IMR-90 (cell line): ENCODE measurements around the gene AXIN2. TPM values are rescaled to one million over a fixed set of nuclear protein-coding genes. Genes with fewer than 3 reads are reported as not detected.

ENCODE experiments used
- ATAC-seq: fragments of 200-7000 bp; cut with Tn5 transposase; 2 replicates; pipeline ENCODE4 v1.9.1; 2020; ENCODE audit warnings: low read depth, mild to moderate bottlenecking, moderate library complexity
- BruUV-seq: library from RNA; stranded (reverse); fragments of 400-500 nt; replicated peaks from 2 replicates; lab custom pipeline; 2021; lab: Mats Ljungman, UMichigan
- CTCF ChIA-PET: fragments of 300-600 bp; formaldehyde crosslinking; extraction: SDS; loops from one replicate; lab custom pipeline; 2021; ENCODE audit warnings: antibody characterized with exemption; lab: Yijun Ruan, JAX
- POLR2A ChIA-PET: fragments of 300-600 bp; sonication (Branson Sonifier 250); formaldehyde crosslinking; loops from one replicate; lab custom pipeline; 2022; ENCODE audit warnings: antibody characterized with exemption; ENCODE audit not compliant: unreplicated experiment; lab: Charles Lee
- DNase-seq: peaks from one replicate; pipeline ENCODE4 v3.0.0; 2013
- H2AFZ ChIP-seq: replicated peaks from 2 replicates; pipeline ENCODE3; 2013; ENCODE audit warnings: low read length, mild to moderate bottlenecking; ENCODE audit not compliant: poor library complexity
- H2AK5ac ChIP-seq: 2 replicates; pipeline ENCODE4 v1.6.1; 2013; ENCODE audit warnings: low read depth, low read length, inconsistent platforms
- H2AK9ac ChIP-seq: replicated peaks from 2 replicates; pipeline ENCODE3; 2013; ENCODE audit warnings: mild to moderate bottlenecking, low read depth, low read length, moderate library complexity; ENCODE audit not compliant: poor library complexity
- H2BK120ac ChIP-seq: 2 replicates; pipeline ENCODE4 v1.6.1; 2013; ENCODE audit warnings: low read depth, low read length, inconsistent platforms
- H2BK15ac ChIP-seq: 3 replicates; pipeline ENCODE4 v1.6.1; 2013; ENCODE audit warnings: low read depth, low read length, inconsistent platforms
- H2BK20ac ChIP-seq: 2 replicates; pipeline ENCODE4 v1.6.1; 2013; ENCODE audit warnings: low read depth, mild to moderate bottlenecking, inconsistent platforms, low read length, moderate library complexity
- H2BK5ac ChIP-seq: 2 replicates; pipeline ENCODE4 v1.6.1; 2013; ENCODE audit warnings: mild to moderate bottlenecking, low read depth, low read length, inconsistent platforms; ENCODE audit not compliant: poor library complexity, severe bottlenecking
- H3K14ac ChIP-seq: replicated peaks from 2 replicates; pipeline ENCODE4 v1.6.1; 2013; ENCODE audit warnings: low read depth, low read length, inconsistent platforms
- H3K18ac ChIP-seq: 2 replicates; pipeline ENCODE4 v1.6.1; 2013; ENCODE audit warnings: low read depth, low read length, control low read depth
- H3K23ac ChIP-seq: 2 replicates; pipeline ENCODE4 v1.6.1; 2013; ENCODE audit warnings: low read depth, low read length, inconsistent platforms
- H3K27ac ChIP-seq: 2 replicates; pipeline ENCODE4 v1.5.1; 2013; ENCODE audit warnings: mild to moderate bottlenecking, control low read depth, low read length; ENCODE audit not compliant: insufficient read depth
- H3K27me3 ChIP-seq: 2 replicates; pipeline ENCODE4 v1.6.1; 2013; ENCODE audit warnings: low read length; ENCODE audit not compliant: control insufficient read depth, insufficient read depth
- H3K36me3 ChIP-seq: 2 replicates; pipeline ENCODE4 v1.6.1; 2013; ENCODE audit warnings: low read length, mixed read lengths; ENCODE audit not compliant: control insufficient read depth, insufficient read depth
- H3K4ac ChIP-seq: 2 replicates; pipeline ENCODE4 v1.6.1; 2013; ENCODE audit warnings: low read depth, low read length, inconsistent platforms
- H3K4me1 ChIP-seq: 2 replicates; pipeline ENCODE4 v1.6.1; 2013; ENCODE audit warnings: low read length, mixed read lengths; ENCODE audit not compliant: control insufficient read depth, insufficient read depth
- H3K4me2 ChIP-seq: 2 replicates; pipeline ENCODE4 v1.6.1; 2013; ENCODE audit warnings: low read depth, mild to moderate bottlenecking, control low read depth, low read length, moderate library complexity
- H3K4me3 ChIP-seq: 2 replicates; pipeline ENCODE4 v1.5.1; 2013; ENCODE audit warnings: low read depth, mild to moderate bottlenecking, control low read depth, low read length, moderate library complexity; ENCODE audit not compliant: insufficient read depth
- H3K56ac ChIP-seq: 2 replicates; pipeline ENCODE4 v1.6.1; 2013; ENCODE audit warnings: low read length, inconsistent platforms; ENCODE audit not compliant: insufficient read depth; ENCODE audit errors: extremely low read depth
- H3K79me1 ChIP-seq, 2 experiments: 2 replicates each; pipeline ENCODE4 v1.6.1; 2013; ENCODE audit warnings: low read length in 2 of 2, inconsistent platforms in 1 of 2, low read depth in 1 of 2
- H3K9ac ChIP-seq: 2 replicates; pipeline ENCODE4 v1.6.1; 2013; ENCODE audit warnings: low read depth, low read length, control low read depth
- H3K9me1 ChIP-seq: 2 replicates; pipeline ENCODE4 v1.6.1; 2013; ENCODE audit warnings: low read length, inconsistent platforms; ENCODE audit not compliant: insufficient read depth
- H3K9me3 ChIP-seq: 2 replicates; pipeline ENCODE4 v1.6.1; 2013; ENCODE audit warnings: low read length; ENCODE audit not compliant: control insufficient read depth, insufficient read depth
- H4K20me1 ChIP-seq: 2 replicates; pipeline ENCODE4 v1.6.1; 2013; ENCODE audit warnings: low read length, inconsistent platforms; ENCODE audit not compliant: insufficient read depth
- H4K5ac ChIP-seq: 2 replicates; pipeline ENCODE4 v1.6.1; 2013; ENCODE audit warnings: mild to moderate bottlenecking, low read depth, low read length, control low read depth
- H4K8ac ChIP-seq, 2 experiments: 2 replicates each; pipeline ENCODE4 v1.6.1; 2013; ENCODE audit warnings: low read depth in 2 of 2, low read length in 2 of 2, control low read depth in 1 of 2, inconsistent platforms in 1 of 2
- H4K91ac ChIP-seq: 2 replicates; pipeline ENCODE4 v1.6.1; 2013; ENCODE audit warnings: low read depth, low read length, inconsistent platforms; ENCODE audit not compliant: insufficient read depth
- BHLHE40 ChIP-seq: fragments of 150-350 bp; IDR thresholded peaks from 2 replicates; pipeline ENCODE4 v1.6.1; 2016; ENCODE audit warnings: mild to moderate bottlenecking, low read depth, low read length
- ELK1 ChIP-seq: fragments of 150-350 bp; IDR thresholded peaks from 2 replicates; pipeline ENCODE4 v1.6.1; 2016; ENCODE audit warnings: low read depth, mild to moderate bottlenecking, low read length, moderate library complexity, borderline replicate concordance
- MAFK ChIP-seq: IDR thresholded peaks from 2 replicates; pipeline ENCODE4 v1.6.1; 2012; ENCODE audit warnings: low read depth, low read length, improper control_type of control experiment
- POLR2A ChIP-seq: IDR thresholded peaks from 2 replicates; pipeline ENCODE4 v1.6.1; 2012; ENCODE audit warnings: mild to moderate bottlenecking, low read depth, low read length
- RCOR1 ChIP-seq: IDR thresholded peaks from 2 replicates; pipeline ENCODE4 v1.6.1; 2012; ENCODE audit warnings: mild to moderate bottlenecking, low read length, improper control_type of control experiment; ENCODE audit not compliant: insufficient replicate concordance
- USF2 ChIP-seq: fragments of 150-350 bp; IDR thresholded peaks from 2 replicates; pipeline ENCODE4 v1.6.1; 2017; ENCODE audit warnings: mild to moderate bottlenecking, antibody characterized with exemption, low read length, low read depth
- WGBS, 2 experiments: methylation state at CpG; one replicate each; pipeline versions ENCODE4 v1.1.5 to v1.1.7; 2013; ENCODE audit warnings: missing lambda C conversion rate in 2 of 2; ENCODE audit not compliant: insufficient read length in 1 of 2; ENCODE audit errors: extremely low coverage in 2 of 2; 5-methylcytosine and 5-hydroxymethylcytosine counted together
- dilution Hi-C: fragments of 300-500 bp; cut with HindIII; formaldehyde crosslinking; loops from one replicate; pipeline ENCODE4 v1.14.3; 2018; ENCODE audit warnings: low sequenced_read_pairs; ENCODE audit not compliant: unreplicated experiment
- in situ Hi-C: fragments of 300-500 bp; cut with MboI; formaldehyde crosslinking; loops from 3 replicates; pipeline ENCODE4 v1.14.3; 2019; ENCODE audit warnings: low sequenced_read_pairs, inconsistent platforms, mixed read lengths
- intact Hi-C: fragments of 100-400 bp; cut with micrococcal nuclease; formaldehyde crosslinking; loops from 2 replicates; pipeline ENCODE4 v1.10.0; 2022
- polyA plus RNA-seq, 3 experiments: library from polyadenylated mRNA; depleted of rRNA; stranded (reverse); fragments of >200 nt; gene quantifications; 2 replicates each; pipeline ENCODE4 v1.2.3, GENCODE V29; 2012; ENCODE audit warnings: low replicate concordance in 1 of 3
- total RNA-seq: library from RNA; depleted of rRNA; stranded (reverse); fragments of >200 nt; gene quantifications from 2 replicates; pipeline ENCODE4 v1.2.3, GENCODE V29; 2012

AXIN2 gene
- total and polyA plus RNA-seq, 2 of the 4 experiments (the other 2 are of a cell fraction) = 0.91 to 1.8 TPM

GRCh38 chr17:65537343-65537844 lies 24.1 kb downstream of the AXIN2 start (continued):
- TF ChIP-seq USF2 = no peak
- TF ChIP-seq POLR2A = no peak

- H3K18ac ChIP-seq = no peak overlapping the region
- H3K4me3 ChIP-seq = no peak overlapping the region
- H4K8ac ChIP-seq = no peak overlapping the region
- H3K27me3 ChIP-seq = no peaks in the 10 kb centered on the region
- ChIA-PET CTCF (no interaction called here), POLR2A (no interaction called here)
- no peak overlapping the region for H4K91ac ChIP-seq
- intact Hi-C loops = no loop called here
- in situ Hi-C loops = no loop called here
- peak overlapping the region; percentile 59 for H2AK9ac ChIP-seq
- H3K79me1 ChIP-seq = no peaks in the 10 kb centered on the region
- no peak overlapping the region for H3K27ac ChIP-seq
- BruUV-seq = no TSS peak
- DNase-seq = no peak
- peaks cover 34% of the 10 kb centered on the region; the same call in 1 of the 2 replicates for H3K36me3 ChIP-seq
- H2AK5ac ChIP-seq = no peak overlapping the region
- H3K4ac ChIP-seq = no peak overlapping the region
- H2BK20ac ChIP-seq = no peak overlapping the region
- no peak overlapping the region for H2BK15ac ChIP-seq
- TF ChIP-seq MAFK (no peak), ELK1 (no peak), POLR2A (no peak), RCOR1 (no peak), BHLHE40 (no peak)
- no peak overlapping the region for H3K56ac ChIP-seq
- no peaks in the 10 kb centered on the region for H4K20me1 ChIP-seq
- H2AFZ ChIP-seq = no peak overlapping the region
- no peak overlapping the region for H3K4me2 ChIP-seq
- no peak overlapping the region for H3K23ac ChIP-seq
- dilution Hi-C loops = no loop called here
- no peaks in the 10 kb centered on the region for H3K9me3 ChIP-seq
- no peak for ATAC-seq
- H3K14ac ChIP-seq = no peak overlapping the region
- H3K9me1 ChIP-seq = peaks cover 5% of the 10 kb centered on the region; the same call in 1 of the 2 replicates
- 92% methylated on average over 19 of the region's 35 CpGs; no CpG with 5 or more reads in 1 of the 2 experiments for WGBS, 2 experiments
- H4K5ac ChIP-seq = no peak overlapping the region
- H2BK5ac ChIP-seq = no peak overlapping the region
- H3K4me1 ChIP-seq = peaks cover 16% of the 10 kb centered on the region
- H2BK120ac ChIP-seq = no peak overlapping the region
- no peak overlapping the region for H3K9ac ChIP-seq
Observed at GRCh38 chr17:65536573-65537342, 24.7 kb downstream of the AXIN2 start.
